HG03457 (cell line): ENCODE data around the gene PAPPA.

Experiments used
- ATAC-seq: cut with Tn5 transposase; IDR thresholded peaks from one replicate; pipeline ENCODE4 v1.9.1; 2021; ENCODE audit warnings: moderate number of reproducible peaks; ENCODE audit not compliant: unreplicated experiment

The PAPPA gene

DNA sequence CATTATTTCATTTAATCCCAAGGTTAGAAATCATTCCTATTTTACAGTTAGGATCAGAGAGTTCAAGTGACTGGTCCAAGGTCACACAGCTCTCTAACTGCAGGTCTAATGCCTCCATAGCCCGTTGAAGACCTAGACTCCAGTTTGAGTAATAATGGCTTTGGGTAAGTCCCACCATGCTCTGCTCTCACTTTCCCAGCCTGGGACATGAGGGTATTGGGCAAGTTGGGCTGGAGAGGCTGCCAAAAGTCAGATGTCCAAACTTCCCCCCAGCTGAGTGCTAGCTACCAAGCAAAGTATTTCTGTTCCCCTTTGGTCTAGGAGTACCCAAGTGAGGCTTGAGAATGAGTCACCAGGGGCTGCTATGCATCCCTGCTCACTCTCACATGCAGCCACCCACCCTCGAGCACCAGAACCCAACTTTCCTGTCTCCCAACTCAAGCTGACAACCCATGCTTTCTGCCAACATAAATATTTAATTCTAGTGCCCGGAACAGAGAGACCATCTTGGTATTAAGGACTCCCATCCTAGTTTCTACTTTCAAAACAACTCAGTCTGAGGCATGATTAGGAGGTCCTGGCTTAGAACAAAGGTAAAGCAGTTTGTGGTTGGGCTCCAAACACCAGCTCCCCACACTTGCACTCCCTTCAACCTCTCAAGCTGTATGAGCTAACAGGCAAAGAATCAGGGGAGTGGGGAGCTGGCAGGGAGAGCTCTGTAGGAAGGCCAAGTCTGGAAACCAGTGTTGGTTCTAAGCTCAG is 297.0 kb downstream of the PAPPA start:
- ATAC-seq = peak; percentile 75

DNA sequence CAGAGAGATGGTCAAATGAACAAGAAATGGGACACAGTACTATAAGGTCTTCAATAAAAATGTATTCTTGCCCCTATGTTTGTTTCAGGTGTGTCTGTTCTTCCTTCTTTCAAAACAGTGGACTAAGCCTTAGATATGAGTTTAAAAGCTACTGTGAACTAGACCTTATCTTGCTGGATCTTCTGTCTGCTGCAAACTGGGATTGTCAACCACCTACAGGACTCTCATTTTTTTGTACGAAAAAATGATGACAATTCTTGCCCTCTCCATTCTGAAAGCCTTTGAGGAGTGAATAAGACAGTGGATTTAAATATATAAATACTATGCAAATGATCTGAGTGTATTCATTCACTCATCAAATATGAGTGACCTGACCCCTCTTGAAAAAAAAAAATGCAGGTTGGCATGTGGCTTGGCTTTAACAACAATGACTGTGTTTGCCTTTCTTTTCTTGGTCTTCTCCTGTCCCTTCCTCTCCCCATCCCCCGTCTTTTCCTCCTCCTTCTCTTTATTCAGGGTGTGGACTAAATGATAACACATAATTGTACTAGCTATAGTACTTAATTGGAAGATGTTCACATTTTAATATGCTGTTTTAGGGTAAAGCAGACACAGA is 298.0 kb downstream of the PAPPA start:
- no peak for ATAC-seq
